B cell (primary cell): ENCODE data around the gene AP2B1. TPM values are rescaled to one million over a fixed set of nuclear protein-coding genes. Genes with fewer than 3 reads are reported as not detected.

Source experiments
- ATAC-seq: fragments of 200-7000 bp; cut with Tn5 transposase; one replicate; pipeline ENCODE4 v1.10.0; 2021; ENCODE audit warnings: low read depth, mild to moderate bottlenecking, moderate number of reproducible peaks, moderate library complexity
- CTCF ChIA-PET: fragments of 350-600 bp; sonication (Branson Sonifier 250); formaldehyde crosslinking; loops from one replicate; lab custom pipeline; 2021; ENCODE audit warnings: antibody characterized with exemption, inconsistent platforms; lab: Charles Lee
- POLR2A ChIA-PET: fragments of 350-600 bp; sonication (Branson Sonifier 250); formaldehyde crosslinking; loops from one replicate; lab custom pipeline; 2021; ENCODE audit warnings: antibody characterized with exemption; lab: Charles Lee
- DNase-seq: peaks from one replicate; pipeline ENCODE4 v3.0.0; 2013
- H2AFZ ChIP-seq: 2 replicates; pipeline ENCODE4 v1.6.1; 2012; ENCODE audit warnings: mild to moderate bottlenecking, low read depth, low read length; ENCODE audit not compliant: insufficient read depth, poor library complexity, severe bottlenecking
- H3K27ac ChIP-seq, 2 donors: 1 replicate in 1 of 2; 2 replicates in 1 of 2; pipeline ENCODE4 v1.5.1; 2012 to 2013; ENCODE audit warnings: low read length in 2 of 2, mild to moderate bottlenecking in 2 of 2, moderate library complexity in 1 of 2
- H3K27me3 ChIP-seq, 4 experiments: fragments of 200-600 bp in 1 of 4; sonication (generic) in 1 of 4; replicated peaks in 1 of 4; 1 replicate in 2 of 4; 2 replicates in 2 of 4; pipeline versions ENCODE4 v1.6.1 to v1.7.0; 2013 to 2016; ENCODE audit warnings: low read length in 3 of 4, mild to moderate bottlenecking in 2 of 4, mixed read lengths in 1 of 4, moderate library complexity in 1 of 4; ENCODE audit not compliant: insufficient read depth in 4 of 4, control insufficient read depth in 3 of 4; ENCODE audit errors: control extremely low read depth in 1 of 4
- H3K36me3 ChIP-seq, 2 experiments: replicated peaks in 1 of 2; 1 replicate in 1 of 2; 2 replicates in 1 of 2; pipeline versions ENCODE4 v1.6.1 to v1.7.1; 2013; ENCODE audit warnings: low read length in 1 of 2; ENCODE audit not compliant: insufficient read depth in 2 of 2, control insufficient read depth in 1 of 2; ENCODE audit errors: control extremely low read depth in 1 of 2, extremely low read depth in 1 of 2
- H3K4me1 ChIP-seq, 2 donors: fragments of 200-600 bp in 1 of 2; sonication (generic) in 1 of 2; 1 replicate in 1 of 2; 2 replicates in 1 of 2; pipeline versions ENCODE4 v1.5.1 to v1.6.1; 2013 to 2017; ENCODE audit warnings: low read length in 2 of 2; ENCODE audit not compliant: control insufficient read depth in 2 of 2, insufficient read depth in 2 of 2
- H3K4me2 ChIP-seq: replicated peaks from 2 replicates; pipeline ENCODE3; 2012; ENCODE audit warnings: mild to moderate bottlenecking, low read depth, low read length; ENCODE audit not compliant: poor library complexity, severe bottlenecking
- H3K4me3 ChIP-seq, 5 experiments: fragments of 200-600 bp in 1 of 5; sonication (generic) in 1 of 5; 1 replicate in 3 of 5; 2 replicates in 2 of 5; pipeline versions ENCODE4 v1.5.1 to v1.7.0; 2011 to 2016; ENCODE audit warnings: low read length in 4 of 5, mild to moderate bottlenecking in 4 of 5, low read depth in 2 of 5, control low read depth in 1 of 5, moderate library complexity in 1 of 5; ENCODE audit not compliant: insufficient read depth in 1 of 5; ENCODE audit errors: control extremely low read depth in 1 of 5, extremely low read depth in 1 of 5
- H3K79me2 ChIP-seq: fragments of 200-600 bp; sonication (generic); one replicate; pipeline ENCODE4 v1.6.0; 2016; ENCODE audit warnings: low read length; ENCODE audit not compliant: control insufficient read depth, insufficient read depth
- H3K9ac ChIP-seq: fragments of 200-600 bp; sonication (generic); 2 replicates; pipeline ENCODE4 v1.6.1; 2017; ENCODE audit warnings: mild to moderate bottlenecking, low read length, moderate library complexity
- H3K9me3 ChIP-seq, 3 donors: one replicate each; pipeline versions ENCODE4 v1.6.1 to v1.7.1; 2013; ENCODE audit warnings: low read length in 2 of 3; ENCODE audit not compliant: control insufficient read depth in 2 of 3, insufficient read depth in 1 of 3; ENCODE audit errors: control extremely low read depth in 1 of 3
- H4K20me1 ChIP-seq: 2 replicates; pipeline ENCODE4 v1.6.0; 2012; ENCODE audit warnings: mild to moderate bottlenecking, low read length; ENCODE audit not compliant: insufficient read depth, control insufficient read depth, poor library complexity, severe bottlenecking
- H3K27ac Mint-ChIP-seq: one replicate; pipeline ENCODE4 v1.8.0; 2021; ENCODE audit warnings: mixed read lengths
- H3K27me3 Mint-ChIP-seq: one replicate; pipeline ENCODE4 v1.8.0; 2021; ENCODE audit warnings: mixed read lengths
- H3K4me1 Mint-ChIP-seq: one replicate; pipeline ENCODE4 v1.8.0; 2021; ENCODE audit warnings: mixed read lengths
- H3K4me3 Mint-ChIP-seq: one replicate; pipeline ENCODE4 v1.8.0; 2021; ENCODE audit warnings: mixed read lengths
- H3K9me3 Mint-ChIP-seq: one replicate; pipeline ENCODE4 v1.8.0; 2022; ENCODE audit warnings: mixed read lengths; ENCODE audit not compliant: insufficient read depth
- CTCF ChIP-seq: fragments of 200-600 bp; IDR thresholded peaks from one replicate; pipeline ENCODE4 v1.8.0; 2022; ENCODE audit warnings: antibody characterized with exemption, mild to moderate bottlenecking
- EZH2 ChIP-seq: IDR thresholded peaks from 2 replicates; pipeline ENCODE4 v1.6.1; 2012; ENCODE audit warnings: borderline replicate concordance, low read depth, mild to moderate bottlenecking, moderate library complexity, low read length; ENCODE audit not compliant: insufficient read depth, poor library complexity, severe bottlenecking
- WGBS: methylation state at CpG from one replicate; pipeline ENCODE4 v1.1.5; 2013; ENCODE audit warnings: missing lambda C conversion rate; ENCODE audit not compliant: insufficient coverage; 5-methylcytosine and 5-hydroxymethylcytosine counted together
- intact Hi-C: fragments of 100-400 bp; cut with micrococcal nuclease; formaldehyde crosslinking; loops from one replicate; pipeline ENCODE4 v1.10.0; 2022
- polyA plus RNA-seq: library from polyadenylated mRNA; depleted of rRNA; stranded (reverse); fragments of >200 nt; gene quantifications from 2 replicates; pipeline ENCODE4 v1.2.3, GENCODE V29; 2012
- total RNA-seq, 2 donors: library from RNA; stranded (reverse); fragments of 120-200 nt in 1 of 2; gene quantifications; 1 replicate in 1 of 2; 2 replicates in 1 of 2; pipeline versions ENCODE4 v1.2.3 to v1.2.4, GENCODE V29; 2013 to 2022

Gene AP2B1
- total and polyA plus RNA-seq, 2 donors (not counting 1 experiment from before 2014, with no cell fraction given), result 33.1 to 123 TPM

GRCh38 chr17:35735036-35735805, 148.1 kb downstream of the AP2B1 start:
- Histone ChIP-seq H3K27me3 (peaks cover 0 to 14% (median 0%) of the 10 kb centered on the region in 4 experiments), H2AFZ (no peak overlapping the region), H4K20me1 (no peaks in the 10 kb centered on the region), H3K4me1 (peaks cover 9 to 11% of the 10 kb centered on the region in 2 donors), H3K27ac (no peak overlapping the region), H3K4me2 (no peak overlapping the region), H3K4me3 (no peak overlapping the region), H3K79me2 (no peaks in the 10 kb centered on the region), H3K9ac (no peak overlapping the region), H3K9me3 (no peaks in the 10 kb centered on the region), H3K36me3 (no peaks in the 10 kb centered on the region)
- H3K27me3 Mint-ChIP-seq, result peaks cover 19% of the 10 kb centered on the region
- no peak overlapping the region for H3K27ac Mint-ChIP-seq
- no peak overlapping the region for H3K4me3 Mint-ChIP-seq
- ChIA-PET CTCF (interaction anchor here (1.1 to 1.4 kb wide), 2 partner anchors 10 to 12 kb away, joined by 3 to 9 read pairs; no protein-coding TSS in a partner anchor), POLR2A (no interaction called here)
- no peak for DNase-seq
- WGBS, result 92% methylated on average over 29 of the region's 29 CpGs
- H3K9me3 Mint-ChIP-seq, result no peaks in the 10 kb centered on the region
- no peak for ATAC-seq
- intact Hi-C loops, result no loop called here
- peaks cover 12% of the 10 kb centered on the region for H3K4me1 Mint-ChIP-seq
- no peak for TF ChIP-seq EZH2
- TF ChIP-seq CTCF, result no peak

- CTCF ChIA-PET, result interaction anchor here (1.1 to 1.4 kb wide), 2 partner anchors 9 to 11 kb away, joined by 3 to 9 read pairs; no protein-coding TSS in a partner anchor
- Histone ChIP-seq H2AFZ (no peak overlapping the region), H3K9me3 (peaks cover 0 to 4% (median 0%) of the 10 kb centered on the region in 3 donors), H3K9ac (no peak overlapping the region), H3K4me2 (no peak overlapping the region), H3K4me3 (no peak overlapping the region), H3K27ac (no peak overlapping the region), H4K20me1 (no peaks in the 10 kb centered on the region), H3K27me3 (peaks cover 0 to 17% (median 3%) of the 10 kb centered on the region in 4 experiments), H3K4me1 (peaks cover 1 to 3% of the 10 kb centered on the region in 2 donors), H3K36me3 (no peaks in the 10 kb centered on the region), H3K79me2 (no peaks in the 10 kb centered on the region)
- intact Hi-C loops, result no loop called here
- peaks cover 13% of the 10 kb centered on the region for H3K27me3 Mint-ChIP-seq
- POLR2A ChIA-PET, result no interaction called here
- H3K27ac Mint-ChIP-seq, result no peak overlapping the region
- no peak overlapping the region for H3K4me3 Mint-ChIP-seq
- no peak for DNase-seq
- H3K4me1 Mint-ChIP-seq, result peaks cover 7% of the 10 kb centered on the region
- 94% methylated on average over 5 of the region's 5 CpGs for WGBS
- TF ChIP-seq CTCF, result no peak
- no peak for TF ChIP-seq EZH2
- H3K9me3 Mint-ChIP-seq, result no peaks in the 10 kb centered on the region
- ATAC-seq, result no peak
Observed at GRCh38 chr17:35736236-35736635, 149.1 kb downstream of the AP2B1 start.
